Urinary bladder (tissue), 4 donors: ENCODE results near the gene MLEC. TPM values are rescaled to one million over a fixed set of nuclear protein-coding genes. Genes with fewer than 3 reads are reported as not detected.

ENCODE experiments used
- DNase-seq: peaks from one replicate; pipeline ENCODE4 v3.0.0-alpha.2; 2015; ENCODE audit errors: extremely low spot score
- H3K27ac ChIP-seq: one replicate; pipeline ENCODE4 v1.5.1; 2013; ENCODE audit warnings: low read depth, mild to moderate bottlenecking, moderate library complexity
- H3K36me3 ChIP-seq: one replicate; pipeline ENCODE4 v1.6.1; 2013; ENCODE audit warnings: mild to moderate bottlenecking, moderate library complexity; ENCODE audit not compliant: insufficient read depth
- H3K4me1 ChIP-seq: one replicate; pipeline ENCODE4 v1.6.1; 2013; ENCODE audit warnings: mild to moderate bottlenecking, moderate library complexity; ENCODE audit not compliant: insufficient read depth
- H3K4me3 ChIP-seq: one replicate; pipeline ENCODE4 v1.5.1; 2013; ENCODE audit warnings: low read depth, low read length
- WGBS: extraction: QIAGEN DNeasy Blood & Tissue Kit; methylation state at CpG from one replicate; pipeline ENCODE4 v1.1.7; 2013; 5-methylcytosine and 5-hydroxymethylcytosine counted together
- polyA plus RNA-seq: library from polyadenylated mRNA; stranded (reverse); fragments of 200-250 nt; gene quantifications from one replicate; pipeline ENCODE4 v1.2.3, GENCODE V29; 2013
- total RNA-seq: library from RNA; depleted of rRNA; stranded (reverse); fragments of >200 nt; gene quantifications from one replicate; pipeline ENCODE4 v1.2.3, GENCODE V29; 2014
- donor health status: healthy with polysubstance abuse.
- donor health status: healthy.

The MLEC gene
- total and polyA plus RNA-seq, 2 donors: 54.6 to 89.5 TPM

- no peaks in the 10 kb centered on the region for H3K4me1 ChIP-seq
- peak overlapping the region; percentile 93 for H3K4me3 ChIP-seq
- WGBS: under 1% methylated on average over 31 of the region's 31 CpGs
- DNase-seq: no peak
- H3K36me3 ChIP-seq: no peaks in the 10 kb centered on the region
- peak overlapping the region; percentile 74 for H3K27ac ChIP-seq
Observed at GRCh38 chr12:120710805-120711296, 23.9 kb downstream of the MLEC start.

GRCh38 chr12:120711411-120711810 is 24.5 kb downstream of the MLEC start:
- Histone ChIP-seq H3K36me3 (no peaks in the 10 kb centered on the region), H3K4me3 (peak overlapping the region; percentile 93), H3K4me1 (no peaks in the 10 kb centered on the region), H3K27ac (no peak overlapping the region)
- 31% methylated on average over 6 of the region's 6 CpGs for WGBS
- DNase-seq: no peak

GRCh38 chr12:120712610-120713009 is 25.7 kb downstream of the MLEC start:
- Histone ChIP-seq H3K4me3 (no peak overlapping the region), H3K27ac (no peak overlapping the region), H3K36me3 (no peaks in the 10 kb centered on the region), H3K4me1 (no peaks in the 10 kb centered on the region)
- WGBS: 60% methylated on average over 6 of the region's 6 CpGs
- no peak for DNase-seq

- H3K27ac ChIP-seq: no peak overlapping the region
- WGBS: 21% methylated on average over 4 of the region's 4 CpGs
- H3K4me1 ChIP-seq: no peaks in the 10 kb centered on the region
- no peak overlapping the region for H3K4me3 ChIP-seq
- no peaks in the 10 kb centered on the region for H3K36me3 ChIP-seq
- DNase-seq: peak; percentile 63
Observed at GRCh38 chr12:120713861-120714482, 27.0 kb downstream of the MLEC start.

GRCh38 chr12:120718055-120718454 is 31.1 kb downstream of the MLEC start:
- no peak for DNase-seq
- H3K4me1 ChIP-seq: no peaks in the 10 kb centered on the region
- H3K36me3 ChIP-seq: peaks cover 4% of the 10 kb centered on the region
- WGBS: 95% methylated on average over 9 of the region's 9 CpGs
- no peak overlapping the region for H3K27ac ChIP-seq
- H3K4me3 ChIP-seq: no peak overlapping the region

GRCh38 chr12:120719072-120719471 is 32.1 kb downstream of the MLEC start:
- WGBS: 96% methylated on average over 2 of the region's 2 CpGs
- no peak for DNase-seq
- no peak overlapping the region for H3K4me3 ChIP-seq
- no peak overlapping the region for H3K27ac ChIP-seq
- H3K4me1 ChIP-seq: no peaks in the 10 kb centered on the region
- peaks cover 6% of the 10 kb centered on the region for H3K36me3 ChIP-seq

GRCh38 chr12:120719496-120720233 is 32.7 kb downstream of the MLEC start:
- peaks cover 6% of the 10 kb centered on the region for H3K36me3 ChIP-seq
- 87% methylated on average over 11 of the region's 11 CpGs for WGBS
- no peaks in the 10 kb centered on the region for H3K4me1 ChIP-seq
- DNase-seq: no peak
- H3K4me3 ChIP-seq: no peak overlapping the region
- H3K27ac ChIP-seq: no peak overlapping the region

- Histone ChIP-seq H3K4me3 (no peak overlapping the region), H3K27ac (no peak overlapping the region), H3K36me3 (peaks cover 6% of the 10 kb centered on the region), H3K4me1 (no peaks in the 10 kb centered on the region)
- WGBS: 80% methylated on average over 7 of the region's 7 CpGs
- DNase-seq: no peak
Observed at GRCh38 chr12:120720234-120720986, 33.5 kb downstream of the MLEC start.

- Histone ChIP-seq H3K4me1 (no peaks in the 10 kb centered on the region), H3K36me3 (peaks cover 6% of the 10 kb centered on the region), H3K27ac (no peak overlapping the region), H3K4me3 (no peak overlapping the region)
- no peak for DNase-seq
- WGBS: 93% methylated on average over 10 of the region's 10 CpGs
Observed at GRCh38 chr12:120720987-120721801, 34.2 kb downstream of the MLEC start.

- no peak for DNase-seq
- Histone ChIP-seq H3K36me3 (peaks cover 6% of the 10 kb centered on the region), H3K4me1 (no peaks in the 10 kb centered on the region), H3K27ac (no peak overlapping the region), H3K4me3 (no peak overlapping the region)
- WGBS: 91% methylated on average over 3 of the region's 3 CpGs
Observed at GRCh38 chr12:120721866-120722265, 34.9 kb downstream of the MLEC start.

- H3K27ac ChIP-seq: no peak overlapping the region
- H3K4me3 ChIP-seq: no peak overlapping the region
- H3K4me1 ChIP-seq: no peaks in the 10 kb centered on the region
- peaks cover 6% of the 10 kb centered on the region for H3K36me3 ChIP-seq
- 95% methylated on average over 2 of the region's 2 CpGs for WGBS
- no peak for DNase-seq
Observed at GRCh38 chr12:120722784-120723183, 35.8 kb downstream of the MLEC start.

GRCh38 chr12:120724720-120725119 is 37.8 kb downstream of the MLEC start:
- no peak overlapping the region for H3K27ac ChIP-seq
- no peak overlapping the region for H3K4me3 ChIP-seq
- H3K4me1 ChIP-seq: no peaks in the 10 kb centered on the region
- peaks cover 3% of the 10 kb centered on the region for H3K36me3 ChIP-seq
- DNase-seq: no peak
- WGBS: 67% methylated on average over 5 of the region's 5 CpGs

- H3K36me3 ChIP-seq: peaks cover 2% of the 10 kb centered on the region
- no peak overlapping the region for H3K27ac ChIP-seq
- H3K4me3 ChIP-seq: peak overlapping the region; percentile 62
- H3K4me1 ChIP-seq: no peaks in the 10 kb centered on the region
- WGBS: 15% methylated on average over 14 of the region's 14 CpGs
- no peak for DNase-seq
Observed at GRCh38 chr12:120725151-120725658, 38.3 kb downstream of the MLEC start.
